Fibroblast of the aortic adventitia (primary cell): ENCODE data around the gene SMOC2. TPM values are rescaled to one million over a fixed set of nuclear protein-coding genes. Genes with fewer than 3 reads are reported as not detected.
A peak's percentile ranks its signal among the peaks of the same experiment; 100 is the strongest.

Experiments
- DNase-seq: peaks from one replicate; pipeline ENCODE4 v3.0.0-alpha.2; 2010; ENCODE audit warnings: low read depth
- H3K4me3 ChIP-seq: 2 replicates; pipeline ENCODE4 v1.5.1; 2011; ENCODE audit warnings: low read depth, mild to moderate bottlenecking, control low read depth, low read length, moderate library complexity
- CTCF ChIP-seq: IDR thresholded peaks from 2 replicates; pipeline ENCODE4 v1.5.1; 2011; ENCODE audit warnings: mild to moderate bottlenecking, low read length, control low read depth, inconsistent platforms; ENCODE audit not compliant: insufficient read depth
- total RNA-seq: library from RNA; depleted of rRNA; stranded (reverse); fragments of >200 nt; gene quantifications from 2 replicates; pipeline ENCODE4 v1.2.3, GENCODE V29; 2012; ENCODE audit warnings: low replicate concordance

Gene SMOC2
- total RNA-seq, 1 donor, result 0.09 TPM

GRCh38 chr6:168441434-168442391 is 729 bp downstream of the SMOC2 start:
- H3K4me3 ChIP-seq, result peak overlapping the region; percentile 52
- no peak for DNase-seq
- no peak for TF ChIP-seq CTCF

GRCh38 chr6:168442646-168443045 is 1.7 kb downstream of the SMOC2 start:
- no peak for DNase-seq
- TF ChIP-seq CTCF, result no peak

GRCh38 chr6:168447282-168447681 is 6.3 kb downstream of the SMOC2 start:
- no peak for TF ChIP-seq CTCF

More at GRCh38 chr6:168442646-168443045, 1.7 kb downstream of the SMOC2 start:
- H3K4me3 ChIP-seq, result no peak overlapping the region

GRCh38 chr6:168447700-168448099 is 6.7 kb downstream of the SMOC2 start:
- TF ChIP-seq CTCF, result no peak
- no peak for DNase-seq
- H3K4me3 ChIP-seq, result no peak overlapping the region

More at GRCh38 chr6:168447282-168447681, 6.3 kb downstream of the SMOC2 start:
- no peak for DNase-seq
- H3K4me3 ChIP-seq, result no peak overlapping the region

GRCh38 chr6:168448243-168448855 is 7.4 kb downstream of the SMOC2 start:
- TF ChIP-seq CTCF, result no peak
- no peak for DNase-seq
- H3K4me3 ChIP-seq, result no peak overlapping the region

GRCh38 chr6:168450917-168451316 is 9.9 kb downstream of the SMOC2 start:
- H3K4me3 ChIP-seq, result no peak overlapping the region
- DNase-seq, result no peak
- TF ChIP-seq CTCF, result no peak
